ENCODE results near the gene DHX8.

DHX8 gene

GRCh38 chr17:43524945-43525575 is 41.3 kb downstream of the DHX8 start:
- DNase-seq (ENCODE audit: low read depth in 2 of 2), result no peak

DNA sequence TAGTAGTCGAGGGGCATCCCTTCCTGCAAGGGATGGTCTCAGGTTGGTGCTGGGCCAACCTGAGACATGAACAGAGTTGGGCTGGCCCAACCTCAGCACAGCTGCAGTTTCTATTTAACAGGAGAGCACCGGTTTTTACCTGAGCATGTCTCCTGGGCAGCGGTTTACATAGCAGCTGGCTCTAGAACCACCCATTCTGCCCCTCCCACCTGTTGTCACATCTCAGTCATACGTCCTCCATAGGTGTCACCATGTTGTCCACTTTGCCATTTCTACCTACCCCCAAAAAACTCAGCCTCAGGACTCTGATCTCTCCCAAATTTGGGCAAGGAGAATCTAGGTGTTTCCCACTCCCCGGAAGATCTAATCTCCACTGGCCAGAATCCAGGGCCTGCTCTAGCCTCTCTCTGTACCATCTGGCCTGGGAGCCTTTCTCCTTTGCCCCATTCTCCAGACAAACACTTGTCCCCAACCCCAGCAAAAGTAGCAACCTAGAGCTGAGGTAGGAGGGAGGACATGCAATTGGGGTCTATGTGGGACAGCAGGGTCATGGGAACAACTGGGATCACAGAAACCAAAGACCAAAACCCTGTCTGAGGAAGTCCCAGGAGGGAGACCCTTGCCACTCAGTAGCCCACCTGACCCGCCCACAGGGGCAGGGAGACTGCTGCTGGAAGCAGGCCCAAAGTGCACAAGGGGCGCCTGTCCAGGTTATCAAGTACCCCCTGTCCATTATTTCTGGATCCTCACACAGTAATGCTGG is 43.3 kb downstream of the DHX8 start:
- DNase-seq (ENCODE audit: low read depth in 2 of 2), result no peak

DNA sequence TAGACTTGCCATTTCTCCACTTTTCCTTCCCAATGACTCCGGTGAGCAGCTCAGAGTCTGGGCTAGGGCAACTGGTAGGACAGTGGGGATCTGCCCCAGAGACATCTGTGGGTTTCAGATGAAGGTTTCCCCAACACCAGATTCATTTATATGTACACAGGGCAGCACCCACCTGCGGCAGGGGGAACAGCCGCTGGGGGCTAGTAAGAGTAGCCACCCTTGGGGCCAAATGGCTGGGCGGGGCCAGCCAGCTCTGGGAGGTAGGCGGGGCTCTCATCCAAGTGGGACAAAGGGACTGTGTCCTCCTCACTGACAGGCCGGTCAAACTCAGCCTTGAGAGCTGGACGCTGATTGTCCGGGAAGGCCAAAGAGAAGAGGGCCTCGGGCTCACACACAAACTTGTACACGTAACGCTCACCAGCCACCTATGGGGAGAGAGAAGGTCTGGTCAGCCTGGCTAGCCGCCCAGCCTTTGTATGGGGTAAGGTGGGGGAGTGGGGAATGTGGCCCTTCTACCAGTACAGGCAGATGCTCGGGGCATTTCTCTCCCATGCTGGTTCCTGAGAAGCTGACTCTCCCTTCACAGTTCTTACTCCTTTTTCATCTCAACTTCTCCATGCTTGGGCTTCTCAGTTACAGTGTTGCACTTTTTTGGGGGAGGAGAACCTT is 44.7 kb downstream of the DHX8 start:
- no peak for DNase-seq (ENCODE audit: low read depth in 2 of 2)

DNA sequence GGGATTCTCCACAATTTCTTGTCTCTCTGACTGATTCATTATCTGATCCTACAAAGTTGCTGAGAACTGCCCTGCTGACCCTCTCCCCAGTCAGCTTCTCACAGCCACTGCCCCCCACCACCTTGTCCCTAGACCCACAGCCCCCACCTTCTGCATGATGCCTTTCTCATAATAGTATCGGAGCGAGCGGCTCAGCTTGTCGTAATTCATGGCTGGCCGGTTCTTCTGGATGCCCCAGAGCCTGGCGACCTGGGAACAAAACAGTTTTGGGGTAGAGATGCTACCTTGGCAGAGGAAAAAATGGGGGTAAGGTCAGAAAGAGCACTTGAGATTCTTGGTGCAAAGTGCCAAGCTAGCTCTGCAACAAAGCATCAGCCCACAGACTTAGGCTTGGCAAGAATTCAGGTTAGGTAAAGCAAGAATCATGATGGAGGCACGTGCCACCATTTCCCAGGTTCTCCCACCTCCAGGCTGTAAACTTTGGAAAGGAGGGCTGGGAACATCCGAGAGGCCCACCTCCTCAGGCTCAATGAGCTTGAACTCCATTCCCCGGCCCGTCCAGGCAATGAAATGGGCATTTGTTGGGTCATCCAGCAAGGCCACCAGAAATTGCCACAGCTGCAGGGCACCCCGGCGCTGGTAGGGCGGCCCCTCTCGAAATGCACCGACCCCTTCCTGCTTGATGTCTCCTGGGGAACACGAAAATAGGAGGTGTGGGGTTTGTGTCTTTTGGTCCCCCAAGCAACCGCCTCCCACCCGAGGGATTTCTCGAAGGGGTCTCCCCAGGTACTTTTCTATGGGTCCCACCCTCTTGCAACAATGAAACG is 45.4 kb downstream of the DHX8 start:
- DNase-seq (ENCODE audit: low read depth in 2 of 2), result no peak

DNA sequence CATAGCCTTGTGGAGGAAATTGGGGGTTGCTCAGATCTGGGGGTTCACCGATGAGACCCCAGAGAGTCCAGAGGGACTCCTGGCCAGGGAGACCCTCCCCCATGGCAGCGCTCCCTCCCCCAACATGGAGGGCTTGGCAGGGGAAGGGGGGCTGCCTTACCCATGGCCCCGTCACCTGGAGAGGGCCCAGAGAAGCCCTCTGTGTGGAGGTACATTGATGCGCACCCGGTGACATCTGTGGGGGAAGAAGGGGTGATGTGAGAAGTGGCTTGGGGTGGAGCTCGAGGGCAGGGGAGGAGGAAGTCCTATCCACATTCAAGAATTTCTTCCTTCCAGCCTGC is 46.1 kb downstream of the DHX8 start:
- DNase-seq (ENCODE audit: low read depth in 2 of 2), result no peak

DNA sequence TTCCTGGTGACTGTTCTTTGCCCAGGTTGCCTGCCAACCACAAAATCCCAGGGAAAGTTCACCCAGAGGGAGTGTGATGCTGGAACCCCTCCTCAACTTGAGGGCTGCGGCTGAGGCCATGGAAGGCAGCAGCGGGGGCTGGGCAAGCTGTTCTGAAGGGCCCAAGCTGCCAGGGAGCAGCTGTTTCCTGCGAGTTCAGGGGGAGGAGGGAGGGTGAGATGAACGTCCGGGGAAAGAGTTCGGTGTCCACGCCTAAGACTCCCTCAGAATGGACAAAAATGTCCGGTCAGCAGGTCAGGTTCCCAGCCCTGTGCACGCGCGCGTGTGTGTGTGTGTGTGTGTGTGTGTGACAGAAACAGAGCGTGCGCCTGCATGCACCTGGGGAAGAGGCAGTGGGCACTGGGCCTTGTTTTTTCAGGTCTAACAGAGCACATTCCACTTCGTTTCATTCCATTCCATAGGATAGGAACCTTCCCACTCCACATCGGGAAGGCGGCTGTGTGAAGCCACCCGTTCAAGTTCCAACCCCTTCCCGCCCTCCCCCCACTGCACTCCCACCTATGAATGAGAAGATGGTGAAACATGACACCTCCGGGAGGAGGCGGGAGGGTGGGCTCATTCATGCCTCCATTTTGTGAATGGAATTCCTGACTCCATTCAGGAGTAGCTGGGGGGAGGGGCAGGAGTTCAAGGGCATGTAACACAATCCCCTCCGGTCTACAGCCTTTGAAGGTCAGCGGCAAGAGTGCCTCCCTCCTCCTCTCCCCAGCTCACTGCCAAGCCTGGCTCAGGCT is 46.7 kb downstream of the DHX8 start:
- DNase-seq (ENCODE audit: low read depth in 2 of 2), result peak; percentile 87 to 91

DNA sequence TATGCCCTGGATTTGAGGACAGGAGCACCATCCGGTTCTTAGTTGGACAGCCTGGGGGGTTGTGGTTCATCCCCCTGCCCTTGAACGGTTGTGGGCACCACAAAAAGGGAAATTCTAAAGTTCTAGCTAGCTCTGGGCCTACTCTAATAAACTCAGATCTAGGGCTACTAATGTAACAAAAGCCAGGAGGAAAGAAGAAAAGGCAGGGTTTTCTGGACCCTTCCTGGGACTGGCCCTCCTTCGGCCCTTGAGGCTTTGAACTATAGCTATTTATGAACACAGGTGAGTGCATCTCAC is 47.3 kb downstream of the DHX8 start:
- no peak for DNase-seq (ENCODE audit: low read depth in 2 of 2)

DNA sequence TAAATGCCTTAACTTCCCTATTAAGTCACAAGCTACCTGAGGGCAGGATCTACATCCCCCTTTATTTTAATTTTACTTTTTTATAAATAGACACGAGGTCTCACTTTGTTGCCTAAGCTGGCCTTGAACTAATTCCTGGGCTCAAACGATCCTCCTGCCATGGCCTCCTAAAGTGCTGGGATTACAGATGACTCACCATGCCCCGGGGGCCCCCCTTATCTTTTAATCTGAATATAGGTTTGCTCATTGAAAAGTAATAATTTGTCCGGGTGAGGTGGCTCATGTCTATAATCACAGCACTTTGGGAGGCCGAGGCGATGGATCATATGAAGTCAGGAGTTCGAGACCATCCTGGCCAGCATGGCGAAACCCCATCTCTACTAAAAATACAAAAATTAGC is 48.2 kb downstream of the DHX8 start:
- DNase-seq (ENCODE audit: low read depth in 2 of 2), result no peak

DNA sequence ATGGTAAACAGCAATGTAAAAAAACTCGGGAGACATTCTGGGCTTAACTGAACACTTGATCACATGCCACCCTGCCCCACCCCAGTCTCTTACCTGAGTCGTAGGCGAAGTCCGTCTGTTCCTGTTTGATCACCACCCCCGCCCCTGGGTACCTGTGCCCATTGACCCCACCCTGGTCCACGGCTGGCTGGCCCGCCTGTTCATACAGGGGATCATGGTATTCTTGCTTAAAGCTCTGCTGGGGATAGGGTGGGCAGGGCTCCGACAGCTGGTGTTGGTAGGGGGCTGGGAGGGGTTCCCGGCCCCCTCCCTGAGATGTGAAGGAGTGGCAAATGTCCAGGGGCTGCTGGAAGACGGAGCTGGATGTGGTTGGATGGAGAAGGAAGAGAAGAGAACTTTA is 48.8 kb downstream of the DHX8 start:
- no peak for DNase-seq (ENCODE audit: low read depth in 2 of 2)

GRCh38 chr17:43533699-43534098 is 49.9 kb downstream of the DHX8 start:
- DNase-seq (ENCODE audit: low read depth in 2 of 2), result no peak

- no peak for DNase-seq (ENCODE audit: low read depth in 2 of 2)
Measured at GRCh38 chr17:43534909-43535308, 51.1 kb downstream of the DHX8 start.

GRCh38 chr17:43536236-43536992 is 52.6 kb downstream of the DHX8 start:
- DNase-seq (ENCODE audit: low read depth in 2 of 2), result peak; percentile 66 to 67

DNA sequence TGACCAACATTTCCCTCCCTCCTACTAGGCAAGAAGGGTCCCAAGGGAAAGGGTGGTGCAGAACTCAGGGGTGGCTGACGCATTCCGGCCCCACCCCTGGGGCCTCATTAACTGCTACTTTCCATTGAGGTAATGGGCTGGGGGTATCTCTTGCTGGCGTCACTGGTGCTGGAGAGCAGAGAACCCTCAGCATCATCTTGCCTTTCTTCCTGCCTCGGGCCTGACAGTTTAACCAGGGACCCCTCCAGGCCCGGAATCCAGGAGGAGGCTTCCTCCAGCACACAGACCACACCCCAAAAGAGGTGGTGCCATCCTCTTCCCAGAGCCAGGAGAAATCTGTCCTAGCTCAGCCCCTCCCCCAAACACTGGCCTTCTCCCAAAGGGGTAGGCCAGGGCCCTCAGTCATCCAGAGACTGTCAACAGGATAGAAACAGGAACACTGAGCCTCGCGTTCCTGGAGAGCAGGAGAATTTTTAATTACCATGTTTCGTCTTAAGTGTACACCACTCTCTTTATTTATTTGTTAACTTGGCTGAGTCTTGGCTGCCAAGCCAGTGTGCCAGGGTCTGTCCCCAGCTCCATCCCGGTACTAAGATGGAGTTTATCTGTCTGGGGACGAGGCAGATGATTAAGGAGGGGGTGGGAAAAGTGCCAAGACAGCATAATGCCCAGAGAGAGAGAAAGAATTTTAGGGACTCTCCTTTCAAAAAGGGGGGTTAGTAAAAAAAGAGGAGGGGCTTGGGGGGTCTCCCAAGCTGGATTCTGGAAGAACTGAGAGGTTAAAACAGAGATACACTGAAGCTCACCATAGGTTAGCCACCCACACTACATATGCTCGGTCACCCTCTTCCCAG is 57.3 kb downstream of the DHX8 start:
- DNase-seq (ENCODE audit: low read depth in 2 of 2), result no peak

- no peak for DNase-seq (ENCODE audit: low read depth in 2 of 2)
Measured at GRCh38 chr17:43542859-43543258, 59.1 kb downstream of the DHX8 start.

DNA sequence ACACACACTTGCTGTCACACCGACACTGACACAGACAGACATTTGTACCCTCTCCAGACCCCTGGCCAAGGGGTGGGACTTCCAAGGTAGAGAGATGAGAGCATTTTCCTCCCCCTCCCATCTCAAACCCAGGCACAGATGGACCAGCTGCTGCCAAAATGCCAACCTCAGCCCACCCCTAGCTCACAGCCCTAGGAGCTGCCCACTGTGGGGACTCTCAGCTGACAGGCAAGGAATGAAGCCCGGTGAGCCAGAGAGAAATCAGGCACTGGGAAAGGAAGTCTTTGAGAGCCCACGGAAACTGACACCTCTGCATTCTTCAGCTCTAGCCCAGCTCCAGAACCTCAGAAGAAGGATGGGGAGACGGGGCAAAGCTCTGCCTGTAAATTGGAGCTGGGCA is 59.5 kb downstream of the DHX8 start:
- no peak for DNase-seq (ENCODE audit: low read depth in 2 of 2)

DNA sequence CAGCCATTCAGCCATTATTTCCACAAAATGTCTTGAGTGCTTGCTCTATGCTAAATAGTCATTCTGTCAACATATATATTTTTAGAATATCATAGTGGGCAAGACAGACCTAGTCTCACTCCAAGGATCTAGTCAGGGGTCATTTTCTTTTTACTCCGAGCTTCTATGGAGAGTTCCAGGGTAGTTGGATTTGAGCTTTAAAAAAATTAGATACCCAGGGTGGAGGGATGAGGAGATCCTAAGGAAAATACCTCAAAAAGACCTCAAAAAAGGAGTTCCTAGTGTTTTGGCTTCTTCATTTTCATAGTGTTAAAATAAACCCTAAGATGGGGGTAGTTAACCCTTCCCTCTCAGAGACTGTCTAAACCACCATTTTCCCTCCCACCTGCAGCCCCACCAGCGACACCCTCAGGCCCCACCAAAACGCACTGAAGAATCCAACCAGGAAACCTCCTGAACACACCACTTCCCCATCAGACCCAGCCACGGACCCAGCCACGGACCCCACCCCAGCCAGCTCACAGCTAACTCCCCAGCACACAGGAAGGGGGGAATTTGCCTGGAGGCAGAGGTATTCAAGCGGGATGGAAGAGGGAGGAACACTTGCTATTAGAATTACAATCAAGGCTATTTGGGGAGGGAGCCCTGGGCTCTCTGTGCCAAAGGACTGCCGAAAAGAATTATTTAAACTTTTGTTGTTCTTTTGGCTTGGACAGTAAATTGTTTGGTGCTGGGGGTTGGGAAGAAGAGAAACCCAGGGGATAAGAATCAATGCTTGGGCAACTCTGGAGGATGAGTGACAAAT is 60.2 kb downstream of the DHX8 start:
- no peak for DNase-seq (ENCODE audit: low read depth in 2 of 2)

GRCh38 chr17:43545383-43545632 is 61.5 kb downstream of the DHX8 start:
- no peak for DNase-seq (ENCODE audit: low read depth in 2 of 2)

- peak; percentile 87 for DNase-seq (ENCODE audit: low read depth in 2 of 2)
Measured at GRCh38 chr17:43546319-43547188, 62.8 kb downstream of the DHX8 start, which contains the start of gene ETV4. TSS of gene ETV4 (minus strand) at chr17:43546340. CDS start at chr17:43545617, 723 bp downstream.
